Measurements from ENCODE around the gene GTF2H4. TPM values are rescaled to one million over a fixed set of nuclear protein-coding genes. Genes with fewer than 3 reads are reported as not detected.

The GTF2H4 gene
- total and polyA plus RNA-seq, 10 of the 15 experiments (the other 5 are each of a cell fraction or from before 2014, with no cell fraction given): 1.1 to 43.8 (median 18.9) TPM

- RAD21 ChIA-PET (ENCODE audit: unreplicated experiment): interaction anchor here (1.1 kb wide), 1 partner anchor 130 kb away, joined by 4 read pairs; no protein-coding TSS in a partner anchor
- intact Hi-C loops (cut with micrococcal nuclease; ENCODE audit: unreplicated experiment) (no loop called here), in situ Hi-C loops (cut with MboI) (no loop called here)
- H4K20me1 ChIP-seq (ENCODE audit: control insufficient read depth, insufficient read depth): no peaks in the 10 kb centered on the region; the same call in 1 of the 2 replicates
- H3K9me3 ChIP-seq (replicated peaks; ENCODE audit: control insufficient read depth, insufficient read depth, low read length): no peaks in the 10 kb centered on the region
- H2AFZ ChIP-seq (ENCODE audit: control insufficient read depth, low read depth, low read length): no peak within 1 kb of the TSS
- SMC1A ChIA-PET (ENCODE audit: uncharacterized antibody, unreplicated experiment): no interaction called here
- H3K4me2 ChIP-seq (ENCODE audit: control insufficient read depth, insufficient read depth): no peak within 1 kb of the TSS
- DNase-seq (ENCODE audit: low read depth, low spot score) (no peak), ATAC-seq (no peak), FAIRE-seq (no peak)
- WGBS (ENCODE audit: insufficient coverage, insufficient replicate concordance, low lambda C conversion rate, missing lambda C conversion rate): 51% methylated on average over 16 of the region's 16 CpGs
- H3K4me3 ChIP-seq: no peak within 1 kb of the TSS
- H3K79me2 ChIP-seq (ENCODE audit: control insufficient read depth, insufficient read depth, low read length): no peaks in the 10 kb centered on the region
- no peaks in the 10 kb centered on the region for H3K4me1 ChIP-seq (ENCODE audit: control insufficient read depth, insufficient read depth, low read length)
- peaks cover 0 to 3% of the 10 kb centered on the region in 2 experiments; a peak in 3 of 4 replicates for H3K27me3 ChIP-seq (replicated peaks in 1 of 2; ENCODE audit: control insufficient read depth in 2 of 2, insufficient read depth in 2 of 2, low read length in 1 of 2)
- no peak within 1 kb of the TSS for H3K27ac ChIP-seq (ENCODE audit: control insufficient read depth, insufficient read depth)
- no TSS peak for BruUV-seq (replicated peaks)
- H3K9ac ChIP-seq (ENCODE audit: control insufficient read depth, insufficient read depth, low read length): no peak within 1 kb of the TSS
- no peaks in the 10 kb centered on the region for H3K36me3 ChIP-seq (ENCODE audit: control insufficient read depth in 2 of 2, insufficient read depth in 2 of 2, low read length in 1 of 2)
- CTCF ChIA-PET: interaction anchor here (0.8 kb wide), 1 partner anchor 139 kb away, joined by 3 read pairs; no protein-coding TSS in a partner anchor
- POLR2A ChIA-PET: no interaction called here
- TF ChIP-seq PML (IDR thresholded peaks at IDR 0.05; ENCODE audit: low read length) (no peak), SMARCA5 (IDR thresholded peaks at IDR 0.05) (no peak), CEBPZ (IDR thresholded peaks at IDR 0.05; ENCODE audit: low read depth, low read length) (no peak), TBL1XR1 (IDR thresholded peaks at IDR 0.05; ENCODE audit: low read depth, low read length) (no peak), SUZ12 (IDR thresholded peaks at IDR 0.05; ENCODE audit: unreplicated experiment) (no peak), SPI1 (IDR thresholded peaks at IDR 0.05; ENCODE audit: borderline replicate concordance, insufficient read depth, low read depth, low read length) (no peak), ZBED1 (IDR thresholded peaks at IDR 0.05; ENCODE audit: borderline replicate concordance) (no peak), HDAC2 (IDR thresholded peaks at IDR 0.05) (no peak), SIX5 (IDR thresholded peaks at IDR 0.05; ENCODE audit: low read depth, low read length, severe bottlenecking) (no peak), MEF2A (IDR thresholded peaks at IDR 0.05; ENCODE audit: insufficient read depth, low read depth, low read length) (no peak), SRF (IDR thresholded peaks at IDR 0.05; ENCODE audit: low read depth in 2 of 2, low read length in 2 of 2) (no peak), KLF5 (IDR thresholded peaks at IDR 0.05; ENCODE audit: partially characterized antibody) (no peak), BCLAF1 (IDR thresholded peaks at IDR 0.05) (no peak), ETV6 (conservative IDR thresholded peaks at IDR 0.05 in 1 of 2, IDR thresholded peaks at IDR 0.05 in 1 of 2; ENCODE audit: borderline replicate concordance in 1 of 2, low read depth in 1 of 2) (no peak), POLR2A (IDR thresholded peaks at IDR 0.05; ENCODE audit: low read depth, low read length) (no peak), SUPT20H (IDR thresholded peaks at IDR 0.05; ENCODE audit: borderline replicate concordance, control insufficient read depth, low read depth, low read length) (no peak), EED (IDR thresholded peaks at IDR 0.05; ENCODE audit: low read depth) (no peak)
Observed at GRCh38 chr6:30940361-30940986, 32.5 kb downstream of the GTF2H4 start, which contains the start of gene MUCL3. Gene MUCL3, plus strand, starts transcription at chr6:30940973. Its CDS starts 27 bp downstream, at chr6:30941000.
